CD4-positive, CD25-positive, alpha-beta regulatory T cell (primary cell): Measurements from ENCODE around the gene CNIH4. TPM values are rescaled to one million over a fixed set of nuclear protein-coding genes. Genes with fewer than 3 reads are reported as not detected.
"Not testable (repeated sequence)": the region's sequence is repeated elsewhere in the genome, so short reads cannot be mapped to it uniquely, and the experiment has no call there.

ENCODE experiments used
- ATAC-seq, 2 donors: fragments of 150-1000 bp; cut with Tn5 transposase; one replicate each; pipeline ENCODE4 v1.10.0; 2021; ENCODE audit warnings: low read depth in 2 of 2, moderate number of reproducible peaks in 2 of 2, moderate library complexity in 1 of 2
- DNase-seq, 3 donors: peaks; one replicate each; pipeline versions ENCODE4 v3.0.0 to v3.0.0-alpha.2; 2012 to 2022; ENCODE audit warnings: mixed read lengths in 1 of 3
- H3K27ac ChIP-seq: one replicate; pipeline ENCODE4 v1.7.0; 2013; ENCODE audit warnings: mild to moderate bottlenecking, low read length; ENCODE audit not compliant: insufficient read depth, poor library complexity, severe bottlenecking
- H3K27me3 ChIP-seq: one replicate; pipeline ENCODE4 v1.7.0; 2013; ENCODE audit warnings: low read length; ENCODE audit not compliant: control insufficient read depth, insufficient read depth
- H3K36me3 ChIP-seq: one replicate; pipeline ENCODE4 v1.7.0; 2013; ENCODE audit warnings: mild to moderate bottlenecking, low read length, moderate library complexity; ENCODE audit not compliant: control insufficient read depth, insufficient read depth
- H3K4me1 ChIP-seq: 2 replicates; pipeline ENCODE4 v1.7.0; 2013; ENCODE audit warnings: mild to moderate bottlenecking, low read length; ENCODE audit not compliant: insufficient read depth, control insufficient read depth, poor library complexity, severe bottlenecking
- H3K4me3 ChIP-seq: one replicate; pipeline ENCODE4 v1.7.0; 2013; ENCODE audit warnings: low read depth, mild to moderate bottlenecking, low read length, moderate library complexity
- H3K9me3 ChIP-seq, 2 experiments: 1 replicate in 1 of 2; 2 replicates in 1 of 2; pipeline ENCODE4 v1.7.0; 2013; ENCODE audit warnings: low read length in 2 of 2, mild to moderate bottlenecking in 1 of 2, moderate library complexity in 1 of 2; ENCODE audit not compliant: control insufficient read depth in 2 of 2
- H3K27ac Mint-ChIP-seq, 3 donors: one replicate each; pipeline ENCODE4 v1.8.0; 2020 to 2022; ENCODE audit warnings: mild to moderate bottlenecking in 3 of 3, mixed read lengths in 3 of 3, moderate library complexity in 2 of 3
- H3K27me3 Mint-ChIP-seq: one replicate; pipeline ENCODE4 v1.8.0; 2022; ENCODE audit warnings: mild to moderate bottlenecking, mixed read lengths
- H3K36me3 Mint-ChIP-seq: one replicate; pipeline ENCODE4 v1.8.0; 2020; ENCODE audit warnings: mixed read lengths
- H3K4me1 Mint-ChIP-seq, 4 donors: one replicate each; pipeline ENCODE4 v1.8.0; 2020 to 2022; ENCODE audit warnings: mixed read lengths in 4 of 4, mild to moderate bottlenecking in 1 of 4
- H3K4me3 Mint-ChIP-seq, 4 donors: one replicate each; pipeline ENCODE4 v1.8.0; 2020 to 2022; ENCODE audit warnings: mild to moderate bottlenecking in 4 of 4, mixed read lengths in 4 of 4, moderate library complexity in 3 of 4
- H3K9me3 Mint-ChIP-seq, 7 donors: one replicate each; pipeline ENCODE4 v1.8.0; 2020 to 2022; ENCODE audit warnings: mixed read lengths in 7 of 7, mild to moderate bottlenecking in 3 of 7, moderate library complexity in 2 of 7
- polyA plus RNA-seq, 4 donors: library from polyadenylated mRNA; unstranded; fragments of 300-500 nt; fragmentation: Illumina TruSeq; gene quantifications; one replicate each; pipeline ENCODE4 v1.2.3, GENCODE V29; 2021
- total RNA-seq: library from RNA; stranded (reverse); gene quantifications from one replicate; pipeline ENCODE4 v1.2.3, GENCODE V29; 2022

The CNIH4 gene
- total and polyA plus RNA-seq, 5 donors from 2014 or later: 20.5 to 44.1 (median 38.2) TPM

DNA sequence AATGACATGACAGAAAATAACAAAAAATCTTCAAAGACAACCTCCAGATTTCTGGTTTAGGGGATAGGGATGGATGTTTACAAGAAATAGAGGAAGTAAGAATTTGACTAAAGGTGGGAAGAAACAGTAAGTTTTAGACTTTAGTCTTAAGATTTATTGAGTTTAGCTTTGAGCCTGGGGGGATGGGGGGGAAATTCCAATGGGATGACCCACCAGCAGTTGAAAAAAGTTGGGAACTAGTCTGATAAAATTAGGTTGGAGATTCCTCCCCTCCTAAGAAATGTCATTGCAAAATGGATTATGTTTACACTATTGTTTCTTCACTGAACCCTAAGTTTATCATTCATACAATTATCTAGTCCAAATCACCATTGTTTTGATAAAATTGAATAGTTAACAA is 49.5 kb downstream of the CNIH4 start:
- H3K27ac Mint-ChIP-seq: peak overlapping the region in 1 of 3 donors; percentile 90
- H3K4me1 Mint-ChIP-seq: peaks cover 26 to 55% (median 34%) of the 10 kb centered on the region in 4 donors
- Histone ChIP-seq H3K4me3 (no peak overlapping the region), H3K27me3 (no peaks in the 10 kb centered on the region), H3K9me3 (no peaks in the 10 kb centered on the region), H3K27ac (no peak overlapping the region), H3K36me3 (peaks cover 87% of the 10 kb centered on the region), H3K4me1 (peaks cover 4% of the 10 kb centered on the region)
- peaks cover 28% of the 10 kb centered on the region for H3K36me3 Mint-ChIP-seq
- H3K9me3 Mint-ChIP-seq: no peaks in the 10 kb centered on the region
- ATAC-seq (no peak), DNase-seq (no peak)
- H3K4me3 Mint-ChIP-seq: no peak overlapping the region
- no peaks in the 10 kb centered on the region for H3K27me3 Mint-ChIP-seq

DNA sequence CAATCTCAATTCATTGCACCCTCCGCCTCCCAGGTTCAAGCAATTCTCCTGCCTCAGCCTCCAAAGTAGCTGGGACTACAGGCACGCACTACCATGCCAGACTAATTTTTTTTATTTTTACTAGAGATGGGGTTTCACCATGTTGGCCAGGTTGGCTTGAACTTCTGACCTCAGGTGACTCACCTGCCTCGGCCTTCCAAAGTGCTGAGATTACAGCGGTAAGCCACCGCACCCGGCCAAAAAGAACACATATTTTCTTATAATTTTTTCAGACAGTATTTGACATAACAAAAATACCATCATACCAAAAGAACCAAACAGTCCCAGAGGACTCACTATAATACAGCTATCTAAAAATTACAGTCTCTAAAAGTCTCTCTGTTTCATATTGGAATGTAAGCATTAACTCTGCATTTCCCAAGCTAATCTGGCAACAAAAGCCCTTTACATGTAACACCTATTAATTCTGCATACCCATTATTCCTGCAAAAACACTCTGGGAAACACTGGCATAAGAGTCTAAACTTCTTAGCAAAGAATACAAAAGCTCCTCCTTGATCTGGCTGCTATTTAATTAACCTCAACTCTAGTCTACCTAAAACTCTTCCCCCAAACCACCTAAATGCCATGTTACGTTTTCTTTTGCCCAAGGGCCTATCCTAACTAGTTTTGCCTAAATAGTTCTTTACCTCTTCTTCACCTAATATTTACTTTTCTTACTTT is 51.1 kb downstream of the CNIH4 start:
- no peaks in the 10 kb centered on the region for H3K27me3 ChIP-seq
- Mint-ChIP-seq H3K9me3 (no peaks in the 10 kb centered on the region), H3K36me3 (peaks cover 28% of the 10 kb centered on the region), H3K27ac (peak overlapping the region in 2 of 3 donors; percentile 13 to 54), H3K4me1 (peaks cover 28 to 54% (median 33%) of the 10 kb centered on the region in 4 donors), H3K27me3 (no peaks in the 10 kb centered on the region), H3K4me3 (no peak overlapping the region)
- no peak overlapping the region for H3K27ac ChIP-seq
- ATAC-seq (no peak), DNase-seq (no peak)
- no peaks in the 10 kb centered on the region for H3K4me1 ChIP-seq
- H3K36me3 ChIP-seq: peaks cover 88% of the 10 kb centered on the region
- H3K4me3 ChIP-seq: no peak overlapping the region
- H3K9me3 ChIP-seq: no peaks in the 10 kb centered on the region

DNA sequence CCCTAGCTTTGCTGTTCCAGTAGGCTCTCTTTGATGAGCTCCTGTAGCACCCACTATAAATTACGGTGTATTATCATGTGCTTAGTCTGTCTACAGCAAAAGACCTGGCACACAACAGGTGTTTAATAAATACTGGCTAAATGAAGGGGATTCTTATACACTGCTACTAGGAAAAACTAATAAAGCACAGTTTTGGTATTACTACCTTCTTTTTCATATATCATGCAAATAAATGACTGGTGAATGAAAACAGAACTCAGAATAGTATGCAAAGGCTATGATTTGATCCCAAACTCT is 51.6 kb downstream of the CNIH4 start:
- Mint-ChIP-seq H3K27ac (peak overlapping the region in 1 of 3 donors; percentile 13), H3K36me3 (peaks cover 28% of the 10 kb centered on the region), H3K27me3 (no peaks in the 10 kb centered on the region), H3K9me3 (no peaks in the 10 kb centered on the region), H3K4me3 (no peak overlapping the region), H3K4me1 (peaks cover 26 to 53% (median 32%) of the 10 kb centered on the region in 4 donors)
- Histone ChIP-seq H3K4me1 (no peaks in the 10 kb centered on the region), H3K27me3 (no peaks in the 10 kb centered on the region), H3K36me3 (peaks cover 88% of the 10 kb centered on the region), H3K9me3 (no peaks in the 10 kb centered on the region), H3K27ac (no peak overlapping the region), H3K4me3 (no peak overlapping the region)
- ATAC-seq (no peak), DNase-seq (no peak)

DNA sequence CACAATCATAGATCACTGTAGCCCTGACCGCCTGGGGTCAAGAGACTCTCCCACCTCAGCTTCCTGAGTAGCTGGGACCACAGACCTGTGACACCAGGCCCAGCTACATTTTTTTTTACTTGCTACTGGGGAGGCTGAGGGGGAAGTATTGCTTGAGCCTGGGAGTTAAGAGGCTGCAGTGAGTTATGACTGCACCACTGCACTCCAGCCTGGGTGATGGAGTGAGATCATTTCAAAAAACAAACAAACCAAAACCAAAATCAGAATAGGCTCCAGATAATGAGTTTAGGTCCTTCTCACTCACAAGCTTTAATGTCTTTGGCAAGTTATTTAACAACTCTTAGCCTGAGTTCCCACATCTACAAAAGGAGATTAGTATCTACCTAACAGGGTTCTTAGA is 55.1 kb downstream of the CNIH4 start:
- Histone ChIP-seq H3K36me3 (peaks cover 81% of the 10 kb centered on the region), H3K4me3 (no peak overlapping the region), H3K4me1 (no peaks in the 10 kb centered on the region), H3K27me3 (no peaks in the 10 kb centered on the region), H3K9me3 (no peaks in the 10 kb centered on the region), H3K27ac (no peak overlapping the region)
- no peak for DNase-seq
- no peak for ATAC-seq
- Mint-ChIP-seq H3K9me3 (no peaks in the 10 kb centered on the region), H3K4me1 (peaks cover 19 to 40% (median 25%) of the 10 kb centered on the region in 4 donors), H3K36me3 (peaks cover 22% of the 10 kb centered on the region), H3K27ac (peak overlapping the region in 2 of 3 donors; percentile 38 to 71), H3K4me3 (no peak overlapping the region), H3K27me3 (no peaks in the 10 kb centered on the region)

DNA sequence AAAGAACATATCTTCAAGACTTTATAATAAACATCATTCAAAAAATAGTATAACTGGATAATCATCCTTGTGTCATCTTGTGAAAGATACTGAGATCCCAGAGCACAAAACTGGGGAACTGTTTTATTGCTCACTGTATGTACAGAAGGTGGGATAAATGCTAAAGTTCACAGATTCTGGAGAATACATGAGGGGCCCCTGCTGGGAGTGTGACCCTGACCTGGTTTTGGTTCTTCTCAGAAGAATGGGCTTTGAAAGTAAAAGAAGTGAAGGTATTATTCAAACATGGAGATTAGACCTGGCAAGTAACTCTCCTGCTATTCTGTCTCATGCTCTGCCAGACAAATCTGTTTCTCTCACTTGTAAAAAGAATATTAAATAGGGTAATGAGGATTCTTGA is 63.4 kb downstream of the CNIH4 start:
- Mint-ChIP-seq H3K4me1 (peaks cover 26 to 32% (median 29%) of the 10 kb centered on the region in 4 donors), H3K36me3 (peaks cover 60% of the 10 kb centered on the region), H3K27ac (no peak overlapping the region), H3K27me3 (no peaks in the 10 kb centered on the region), H3K4me3 (no peak overlapping the region), H3K9me3 (peaks cover 0 to 2% (median 0%) of the 10 kb centered on the region in 7 donors)
- no peaks in the 10 kb centered on the region for H3K27me3 ChIP-seq
- H3K36me3 ChIP-seq: peaks cover 91% of the 10 kb centered on the region
- H3K27ac ChIP-seq: no peak overlapping the region
- ATAC-seq (no peak), DNase-seq (no peak)
- peaks cover 5% of the 10 kb centered on the region for H3K4me1 ChIP-seq
- H3K9me3 ChIP-seq: no peaks in the 10 kb centered on the region
- H3K4me3 ChIP-seq: no peak overlapping the region

DNA sequence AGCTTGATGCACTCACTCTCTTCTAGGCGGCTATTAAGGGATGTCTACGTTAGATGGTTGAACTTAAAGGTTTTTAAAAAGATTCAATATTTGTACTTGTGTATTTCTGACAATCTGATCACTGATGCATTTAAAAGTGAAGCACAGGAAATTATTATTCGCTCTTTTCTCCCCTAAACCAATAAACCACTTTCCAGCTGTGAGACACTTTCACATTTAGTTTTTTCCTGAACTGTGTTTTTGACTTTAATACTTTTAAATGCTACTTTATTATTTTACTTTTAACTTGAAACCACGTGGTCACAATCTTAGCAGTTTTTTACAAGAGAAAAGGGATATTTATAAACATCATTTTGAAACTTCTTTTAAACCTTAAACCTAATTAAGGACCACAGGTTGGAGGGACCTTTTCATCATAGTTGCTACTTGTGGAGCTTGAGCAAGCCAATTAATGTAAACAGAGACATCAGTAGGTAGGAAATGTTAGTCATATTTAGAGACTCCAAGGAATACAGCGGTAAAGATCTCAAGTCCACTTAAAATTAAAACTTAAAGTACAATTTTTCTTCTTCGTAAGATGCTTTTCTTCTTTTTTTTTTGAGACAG is 68.7 kb downstream of the CNIH4 start:
- Mint-ChIP-seq H3K9me3 (peaks cover 0 to 2% (median 0%) of the 10 kb centered on the region in 7 donors), H3K36me3 (peaks cover 48% of the 10 kb centered on the region), H3K4me3 (peak overlapping the region in 2 of 4 donors; percentile 26 to 39), H3K27me3 (no peaks in the 10 kb centered on the region), H3K27ac (peak overlapping the region; percentile 14 to 28 (median 16)), H3K4me1 (peaks cover 33 to 58% (median 41%) of the 10 kb centered on the region in 4 donors)
- H3K36me3 ChIP-seq: peaks cover 59% of the 10 kb centered on the region
- H3K4me1 ChIP-seq: peaks cover 38% of the 10 kb centered on the region
- H3K4me3 ChIP-seq: peak overlapping the region; percentile 42
- DNase-seq (no peak), ATAC-seq (no peak)
- peak overlapping the region; percentile 14 for H3K27ac ChIP-seq
- H3K9me3 ChIP-seq: no peaks in the 10 kb centered on the region
- no peaks in the 10 kb centered on the region for H3K27me3 ChIP-seq

DNA sequence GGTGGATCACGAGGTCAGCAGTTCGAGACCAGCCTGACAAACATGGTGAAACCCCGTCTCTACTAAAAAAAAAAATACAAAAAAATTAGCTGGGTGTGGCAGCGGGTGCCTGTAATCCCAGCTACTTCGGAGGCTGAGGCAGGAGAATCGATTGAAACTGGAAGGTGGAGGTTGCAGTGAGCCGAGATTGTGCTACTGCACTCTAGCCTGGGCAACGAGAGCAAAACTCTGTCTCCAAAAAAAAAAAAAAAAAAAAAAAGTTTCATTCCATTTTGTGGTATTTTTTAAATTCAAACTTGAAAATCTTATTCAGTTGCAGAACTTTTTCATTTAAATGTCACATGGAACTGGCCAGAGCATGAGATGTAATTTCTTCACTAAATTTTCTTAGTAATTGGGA is 70.2 kb downstream of the CNIH4 start:
- H3K4me1 ChIP-seq: peaks cover 52% of the 10 kb centered on the region
- ATAC-seq, H3K27ac Mint-ChIP-seq, H3K9me3 Mint-ChIP-seq, H3K27me3 Mint-ChIP-seq, H3K4me3 Mint-ChIP-seq, H3K4me3 ChIP-seq, H3K27me3 ChIP-seq, DNase-seq, H3K27ac ChIP-seq, H3K9me3 ChIP-seq: not testable (repeated sequence)
- Mint-ChIP-seq H3K4me1 (peaks cover 35 to 67% (median 51%) of the 10 kb centered on the region in 4 donors), H3K36me3 (peaks cover 42% of the 10 kb centered on the region)
- H3K36me3 ChIP-seq: peaks cover 53% of the 10 kb centered on the region

DNA sequence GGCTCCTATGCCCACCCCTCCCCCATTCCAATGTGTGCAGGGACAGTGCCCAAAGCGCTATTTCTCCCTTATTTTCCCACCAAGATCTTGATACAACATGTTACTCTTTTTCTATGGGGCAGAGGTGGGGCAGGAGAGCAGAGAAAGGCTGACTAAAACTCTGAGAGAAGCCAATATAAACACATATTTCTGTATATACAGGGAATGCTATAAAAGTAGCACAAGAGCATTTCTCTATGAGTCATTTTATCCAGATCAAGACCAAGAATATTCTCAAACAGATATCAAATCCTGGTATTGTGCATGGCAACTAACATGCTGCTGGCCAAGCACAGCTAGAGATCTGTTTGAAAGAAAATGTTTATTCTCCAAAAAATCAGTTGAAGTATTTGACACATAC is 70.7 kb downstream of the CNIH4 start:
- H3K27me3 ChIP-seq: no peaks in the 10 kb centered on the region
- Mint-ChIP-seq H3K9me3 (no peaks in the 10 kb centered on the region), H3K27ac (no peak overlapping the region), H3K27me3 (no peaks in the 10 kb centered on the region), H3K4me1 (peaks cover 36 to 70% (median 54%) of the 10 kb centered on the region in 4 donors), H3K36me3 (peaks cover 37% of the 10 kb centered on the region), H3K4me3 (peak overlapping the region in 2 of 4 donors; percentile 29 to 53)
- peaks cover 49% of the 10 kb centered on the region for H3K36me3 ChIP-seq
- no peak overlapping the region for H3K27ac ChIP-seq
- peaks cover 55% of the 10 kb centered on the region for H3K4me1 ChIP-seq
- DNase-seq (no peak), ATAC-seq (no peak)
- H3K4me3 ChIP-seq: peak overlapping the region; percentile 20
- no peaks in the 10 kb centered on the region for H3K9me3 ChIP-seq
